HG02938 (cell line): Measurements from ENCODE around the gene DNAJB13.

Source experiments
- ATAC-seq: cut with Tn5 transposase; IDR thresholded peaks from one replicate; pipeline ENCODE4 v1.9.1; 2021; ENCODE audit warnings: mild to moderate bottlenecking, moderate library complexity; ENCODE audit not compliant: unreplicated experiment

Gene DNAJB13

DNA sequence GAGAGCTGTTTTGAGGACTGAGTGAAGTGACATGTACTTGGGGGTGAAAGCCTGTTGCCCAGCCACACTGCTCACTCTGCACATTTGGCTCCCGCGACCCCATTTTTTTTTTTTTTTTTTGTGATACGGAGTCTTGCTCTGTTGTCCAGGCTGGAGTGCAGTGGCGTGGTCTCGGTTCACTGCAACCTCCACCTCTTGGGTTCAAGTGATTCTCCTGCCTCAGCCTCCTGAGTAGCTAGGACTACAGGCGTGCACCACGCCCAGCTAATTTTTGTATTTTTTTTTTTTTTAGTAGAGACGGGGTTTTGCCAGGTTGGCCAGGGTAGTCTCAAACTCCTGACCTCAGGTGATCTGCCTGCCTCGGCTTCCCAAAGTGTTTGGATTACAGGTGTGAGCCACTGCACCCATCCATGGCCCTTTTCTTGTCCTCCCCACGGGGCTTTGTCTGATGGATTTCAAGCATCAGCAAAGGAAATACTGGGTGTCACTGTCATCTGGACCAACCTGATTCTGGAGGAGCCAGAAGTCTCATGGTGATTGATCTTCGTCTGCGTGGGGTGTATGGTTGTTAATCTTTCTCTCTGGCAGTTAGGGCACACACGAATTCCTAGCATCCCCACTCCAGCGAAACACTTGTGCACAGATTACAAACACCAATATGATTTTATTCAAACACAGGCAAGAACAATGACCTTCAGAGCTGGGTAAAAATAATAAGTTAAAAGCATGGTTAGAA is 61.4 kb downstream of the DNAJB13 start:
- no peak for ATAC-seq

DNA sequence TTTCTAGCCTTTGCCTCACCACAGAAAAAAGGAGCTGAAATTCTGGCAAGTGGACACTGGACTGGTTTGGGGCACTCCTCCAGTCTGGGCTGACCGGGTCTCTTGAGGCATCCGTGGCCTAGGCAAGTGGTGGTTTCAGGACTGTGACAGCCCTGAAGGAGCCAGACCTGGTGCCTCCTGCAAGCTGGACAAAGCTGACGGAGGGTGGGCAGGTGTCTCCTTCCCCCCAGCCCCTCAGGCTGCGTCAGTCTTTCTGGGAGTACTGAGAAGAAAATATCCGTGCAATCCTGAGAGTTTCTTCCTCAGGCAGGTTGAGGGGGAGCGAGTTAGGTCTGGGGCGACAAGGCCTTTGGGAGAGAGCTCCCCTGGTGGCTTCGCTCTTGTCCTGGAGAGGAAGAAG is 62.3 kb downstream of the DNAJB13 start:
- no peak for ATAC-seq

DNA sequence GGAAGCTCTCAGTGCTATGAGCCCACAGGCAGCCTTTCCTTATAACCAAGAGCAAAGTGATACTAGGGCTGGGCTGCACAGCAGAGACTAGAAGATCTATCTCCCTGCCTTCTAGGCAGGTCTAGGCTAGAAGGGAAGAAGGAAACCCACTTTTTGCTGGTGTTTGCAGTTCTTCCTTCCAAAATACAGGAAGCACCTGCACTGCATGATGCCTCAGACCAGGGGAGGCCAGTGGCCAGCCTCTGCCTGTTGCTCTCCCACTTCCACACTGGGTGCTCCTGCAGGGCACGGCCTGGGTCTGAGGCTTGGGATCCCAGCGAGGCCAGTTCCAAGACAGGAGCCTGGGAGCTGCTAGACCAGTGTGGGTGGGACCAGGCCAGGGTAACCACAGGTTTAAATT is 64.1 kb downstream of the DNAJB13 start:
- no peak for ATAC-seq

DNA sequence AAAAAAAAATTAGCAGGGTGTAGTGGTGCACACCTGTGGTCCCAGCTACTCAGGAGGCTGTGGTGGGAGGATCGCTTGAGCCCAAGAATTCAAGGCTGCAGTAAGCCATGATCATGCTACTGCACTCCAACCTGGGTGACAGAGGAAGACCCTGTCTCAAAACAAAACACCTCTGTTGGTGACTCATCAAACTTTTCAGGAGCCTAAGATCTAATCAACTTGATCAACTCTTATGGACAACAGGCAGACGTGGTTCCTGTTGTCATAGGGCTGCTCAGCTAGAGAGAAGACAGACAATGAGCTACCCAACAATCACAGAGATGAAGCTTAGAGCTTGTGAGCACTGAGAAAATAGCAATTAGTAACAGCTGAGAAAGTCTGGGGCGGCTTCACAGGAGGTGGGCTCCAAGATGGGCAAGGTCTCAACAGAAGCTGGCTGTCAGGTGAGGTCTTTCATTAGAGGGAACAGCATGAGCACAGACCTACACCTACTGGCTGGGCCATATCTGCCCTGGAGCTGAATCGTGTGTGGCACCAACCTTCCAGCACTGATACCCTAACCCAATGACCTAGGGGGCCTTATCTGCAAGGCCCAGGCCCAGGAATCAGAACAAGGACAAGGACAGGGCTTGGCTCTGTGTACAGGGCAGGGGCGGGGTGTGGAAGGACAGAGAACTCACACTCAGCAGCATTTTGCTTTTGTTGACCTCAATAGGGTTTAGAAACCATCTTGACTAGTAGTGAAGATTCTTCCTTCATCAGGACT is 65.3 kb downstream of the DNAJB13 start:
- ATAC-seq: no peak

DNA sequence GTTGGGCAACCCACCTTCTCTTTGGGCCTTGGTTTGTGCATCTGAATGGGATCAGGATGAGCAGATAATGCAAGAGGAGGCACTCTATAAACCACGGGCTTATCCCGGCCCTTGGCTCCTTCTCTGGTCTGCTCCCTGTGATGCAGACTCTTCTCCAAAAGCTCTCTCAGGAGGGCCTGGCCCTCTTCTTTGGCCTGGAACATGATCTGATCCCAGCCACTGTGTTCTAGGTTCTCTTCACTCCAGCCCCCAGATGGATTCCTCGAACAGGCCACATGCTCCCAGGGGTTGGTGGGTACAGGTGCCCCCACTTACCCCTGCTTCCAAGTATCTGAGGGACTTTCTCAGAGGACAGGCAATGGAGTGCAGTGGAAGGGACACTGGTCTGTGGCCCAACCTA is 66.8 kb downstream of the DNAJB13 start:
- no peak for ATAC-seq

DNA sequence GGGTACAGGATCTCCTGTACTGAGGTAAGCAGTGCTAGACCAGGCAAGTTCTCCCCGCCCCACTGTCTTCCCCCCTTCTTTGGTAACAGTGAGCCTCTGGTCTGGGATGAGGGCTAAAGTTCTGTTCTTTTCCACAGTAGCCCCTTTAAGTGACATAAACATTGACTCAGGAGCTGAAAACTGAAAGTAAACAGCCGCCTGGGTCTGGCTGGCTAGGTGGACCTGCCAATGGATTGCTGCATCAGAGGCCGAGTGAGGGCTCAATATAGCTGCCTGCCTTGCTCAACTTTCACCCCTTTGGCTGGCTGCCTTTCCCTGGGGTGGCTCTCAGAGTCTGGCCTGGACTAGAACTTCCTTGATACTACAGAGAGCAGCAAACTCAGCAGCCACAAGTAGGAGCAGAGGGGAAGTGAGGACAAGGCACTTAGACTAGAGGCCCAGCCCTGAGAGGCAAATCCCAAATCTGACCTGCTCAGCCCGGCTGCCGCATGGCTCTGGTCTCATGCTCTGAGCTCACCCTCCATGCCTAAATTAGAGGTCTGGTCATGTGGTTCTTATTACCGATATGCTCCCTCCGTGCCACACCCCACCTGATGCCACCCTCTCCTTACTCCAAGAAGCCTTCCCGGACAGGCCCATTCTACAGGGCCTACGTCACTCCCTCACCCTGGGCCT is 67.6 kb downstream of the DNAJB13 start:
- ATAC-seq: no peak

DNA sequence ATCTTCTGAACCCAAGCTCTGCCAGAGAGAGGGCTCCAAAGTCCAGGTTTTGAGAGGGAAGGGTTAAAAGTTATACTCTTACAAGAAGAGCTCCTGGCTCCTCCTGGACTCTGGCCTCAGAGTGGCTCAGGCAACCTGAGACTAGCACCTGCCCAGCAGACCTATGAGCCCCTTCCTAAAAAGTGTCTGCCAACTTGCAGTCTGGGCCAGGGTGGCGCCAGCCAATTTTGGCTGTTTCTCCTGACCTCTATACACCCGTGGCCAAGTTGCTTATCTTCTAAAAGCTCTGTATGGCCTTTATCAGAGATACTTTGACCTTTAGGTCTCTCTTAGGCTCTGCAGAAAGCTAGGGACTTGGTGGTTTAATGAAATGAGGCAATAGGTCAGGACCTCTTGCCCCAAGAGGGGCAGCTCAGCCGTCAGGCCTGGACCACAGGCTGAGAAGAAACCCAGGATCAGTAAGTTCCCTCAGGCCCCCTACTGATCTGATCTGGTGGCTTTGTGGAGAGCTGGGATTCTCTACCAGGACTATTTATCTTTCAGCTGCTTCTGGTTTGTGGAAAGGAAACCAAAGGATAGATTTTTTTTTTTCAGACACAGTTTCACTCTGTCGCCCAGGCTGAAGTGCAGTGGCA is 68.4 kb downstream of the DNAJB13 start:
- no peak for ATAC-seq

DNA sequence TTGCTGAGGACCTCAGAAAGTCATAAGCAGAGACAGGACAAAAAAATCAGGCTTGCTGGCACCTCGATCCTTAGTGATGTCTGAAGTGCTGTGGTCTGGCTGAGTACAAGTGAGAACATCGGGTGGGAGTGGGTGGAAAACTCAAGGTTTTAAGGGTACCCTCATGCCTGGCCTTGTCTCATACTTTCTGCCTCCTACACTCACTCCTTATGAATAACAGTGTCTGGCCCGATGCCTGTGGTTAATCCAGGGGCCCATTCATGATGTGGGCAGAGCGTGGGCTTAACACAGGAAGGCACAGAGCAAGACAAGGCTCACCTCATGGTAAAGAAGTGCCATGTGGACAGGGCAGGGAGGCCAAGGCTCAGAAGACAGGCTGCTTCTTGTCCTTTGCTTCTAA is 69.0 kb downstream of the DNAJB13 start:
- no peak for ATAC-seq
